Stimulated activated CD4-positive, alpha-beta T cell treated with anti-CD3 and anti-CD28 coated beads, Interleukin-15, amount 100 ng/mL, for 48 hours (primary cell): ENCODE data around the gene PIAS1.
"Not testable (repeated sequence)": the region's sequence is repeated elsewhere in the genome, so short reads cannot be mapped to it uniquely, and the experiment has no call there.

Experiments
- DNase-seq, 2 donors: peaks; one replicate each; pipeline ENCODE4 v3.0.0-alpha.2; 2020; ENCODE audit warnings: low read depth in 2 of 2

Gene PIAS1

GRCh38 chr15:68183616-68184315 lies 129.7 kb downstream of the PIAS1 start:
- no peak for DNase-seq

- DNase-seq: no peak
These were observed 130.7 kb downstream of the PIAS1 start for GRCh38 chr15:68184616-68185480.

GRCh38 chr15:68186671-68187397 lies 132.7 kb downstream of the PIAS1 start:
- DNase-seq: no peak

GRCh38 chr15:68187559-68187958 lies 133.4 kb downstream of the PIAS1 start:
- DNase-seq: no peak

GRCh38 chr15:68188647-68189046 lies 134.5 kb downstream of the PIAS1 start:
- no peak for DNase-seq

- DNase-seq: no peak
These were observed 135.9 kb downstream of the PIAS1 start for GRCh38 chr15:68190048-68190447.

- DNase-seq: no peak
These were observed 137.4 kb downstream of the PIAS1 start for GRCh38 chr15:68191555-68191954.

- no peak for DNase-seq
These were observed 138.0 kb downstream of the PIAS1 start for GRCh38 chr15:68192117-68192516.

GRCh38 chr15:68192804-68193486 lies 138.8 kb downstream of the PIAS1 start:
- no peak for DNase-seq

GRCh38 chr15:68195336-68196112 lies 141.4 kb downstream of the PIAS1 start:
- DNase-seq: no peak

GRCh38 chr15:68196445-68197169 lies 142.5 kb downstream of the PIAS1 start:
- no peak for DNase-seq

- no peak for DNase-seq
These were observed 143.0 kb downstream of the PIAS1 start for GRCh38 chr15:68197170-68197492.

- no peak for DNase-seq
These were observed 143.7 kb downstream of the PIAS1 start for GRCh38 chr15:68197661-68198437.

- no peak for DNase-seq
These were observed 145.2 kb downstream of the PIAS1 start for GRCh38 chr15:68199340-68199739.

- DNase-seq: no peak
These were observed 146.1 kb downstream of the PIAS1 start for GRCh38 chr15:68200016-68200861.

GRCh38 chr15:68201153-68201878 lies 147.2 kb downstream of the PIAS1 start:
- DNase-seq: no peak

- no peak for DNase-seq
These were observed 147.8 kb downstream of the PIAS1 start for GRCh38 chr15:68201879-68202261.

- DNase-seq: not testable (repeated sequence)
These were observed 148.9 kb downstream of the PIAS1 start for GRCh38 chr15:68202994-68203393.
